Measurements from ENCODE around the gene SIRPD. TPM values are rescaled to one million over a fixed set of nuclear protein-coding genes. Genes with fewer than 3 reads are reported as not detected.

SIRPD gene
- total and polyA plus RNA-seq, 8 donors = 0.08 to 1.6 (median 0.79) TPM; not detected in 5

GRCh38 chr20:1491860-1492642, 65.5 kb downstream of the SIRPD start:
- H3K36me3 ChIP-seq = no peaks in the 10 kb centered on the region
- intact Hi-C loops (cut with DNase I) = no loop called here
- H3K27ac ChIP-seq = peak overlapping the region; percentile 67 to 98
- DNase-seq (no peak), ATAC-seq (peak; percentile 3)
- peak overlapping the region in 1 of 2 donors; percentile 52 for H3K4me3 ChIP-seq
- H3K27me3 ChIP-seq = no peaks in the 10 kb centered on the region
- TF ChIP-seq CTCF (IDR thresholded peaks at IDR 0.05) = no peak
- H3K9me3 ChIP-seq = no peaks in the 10 kb centered on the region
- peaks cover 0 to 49% of the 10 kb centered on the region in 2 donors for H3K4me1 ChIP-seq

- intact Hi-C loops (cut with DNase I) = no loop called here
- no peaks in the 10 kb centered on the region for H3K36me3 ChIP-seq
- peak within 1 kb of the TSS; percentile 10 to 52 for H3K4me3 ChIP-seq
- no peaks in the 10 kb centered on the region for H3K27me3 ChIP-seq
- ATAC-seq (peak; percentile 68), DNase-seq (peak in 2 of 4 donors; percentile 73 to 89)
- no peak for TF ChIP-seq CTCF (IDR thresholded peaks at IDR 0.05)
- H3K27ac ChIP-seq = peak within 1 kb of the TSS; percentile 67 to 98
- H3K9me3 ChIP-seq = no peaks in the 10 kb centered on the region
- H3K4me1 ChIP-seq = peaks cover 0 to 55% of the 10 kb centered on the region in 2 donors
Measured at GRCh38 chr20:1491281-1491840, 66.1 kb downstream of the SIRPD start, which contains the start of gene SIRPB2. TSS of gene SIRPB2 (minus strand) at chr20:1491420. CDS start at chr20:1491359, 61 bp downstream.

GRCh38 chr20:1490643-1491195, 66.8 kb downstream of the SIRPD start:
- no peaks in the 10 kb centered on the region for H3K27me3 ChIP-seq
- intact Hi-C loops (cut with DNase I) = no loop called here
- DNase-seq = no peak
- peak overlapping the region; percentile 10 to 52 for H3K4me3 ChIP-seq
- H3K36me3 ChIP-seq = no peaks in the 10 kb centered on the region
- TF ChIP-seq CTCF (IDR thresholded peaks at IDR 0.05) = no peak
- no peaks in the 10 kb centered on the region for H3K9me3 ChIP-seq
- peak overlapping the region; percentile 67 to 98 for H3K27ac ChIP-seq
- peak; percentile 9 for ATAC-seq
- peaks cover 0 to 61% of the 10 kb centered on the region in 2 donors for H3K4me1 ChIP-seq

- Histone ChIP-seq H3K4me1 (peaks cover 0 to 62% of the 10 kb centered on the region in 2 donors), H3K36me3 (no peaks in the 10 kb centered on the region), H3K9me3 (no peaks in the 10 kb centered on the region), H3K4me3 (peak overlapping the region in 1 of 2 donors; percentile 52), H3K27me3 (no peaks in the 10 kb centered on the region), H3K27ac (peak overlapping the region; percentile 67 to 98)
- intact Hi-C loops (cut with DNase I) = no loop called here
- TF ChIP-seq CTCF (IDR thresholded peaks at IDR 0.05) = no peak
- ATAC-seq (peak; percentile 80), DNase-seq (peak in 1 of 4 donors; percentile 48)
Measured at GRCh38 chr20:1489764-1490436, 67.6 kb downstream of the SIRPD start.
